ENCODE results near the gene TAF4B.

DNA sequence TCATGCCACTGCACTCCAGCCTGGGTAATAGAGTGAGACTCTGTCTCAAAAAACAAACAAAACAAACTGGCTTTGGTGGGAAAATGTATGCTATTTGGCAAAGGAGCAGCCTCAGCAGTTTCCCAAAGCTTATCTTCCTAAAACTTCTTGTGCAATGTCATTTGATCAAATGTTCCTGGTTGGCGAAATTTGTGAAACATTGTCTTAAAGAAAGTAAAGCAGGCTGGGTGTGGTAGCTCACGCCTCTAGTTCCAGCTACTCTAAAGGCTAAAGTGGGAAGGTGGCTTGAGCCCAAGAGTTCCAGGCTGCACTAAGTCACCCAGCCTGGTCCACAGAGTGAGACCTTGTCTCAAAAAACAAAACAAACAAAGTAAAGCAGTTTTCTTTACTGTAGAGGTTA, 17.3 kb upstream of the TAF4B start:
- TF ChIP-seq, protein P1, sequence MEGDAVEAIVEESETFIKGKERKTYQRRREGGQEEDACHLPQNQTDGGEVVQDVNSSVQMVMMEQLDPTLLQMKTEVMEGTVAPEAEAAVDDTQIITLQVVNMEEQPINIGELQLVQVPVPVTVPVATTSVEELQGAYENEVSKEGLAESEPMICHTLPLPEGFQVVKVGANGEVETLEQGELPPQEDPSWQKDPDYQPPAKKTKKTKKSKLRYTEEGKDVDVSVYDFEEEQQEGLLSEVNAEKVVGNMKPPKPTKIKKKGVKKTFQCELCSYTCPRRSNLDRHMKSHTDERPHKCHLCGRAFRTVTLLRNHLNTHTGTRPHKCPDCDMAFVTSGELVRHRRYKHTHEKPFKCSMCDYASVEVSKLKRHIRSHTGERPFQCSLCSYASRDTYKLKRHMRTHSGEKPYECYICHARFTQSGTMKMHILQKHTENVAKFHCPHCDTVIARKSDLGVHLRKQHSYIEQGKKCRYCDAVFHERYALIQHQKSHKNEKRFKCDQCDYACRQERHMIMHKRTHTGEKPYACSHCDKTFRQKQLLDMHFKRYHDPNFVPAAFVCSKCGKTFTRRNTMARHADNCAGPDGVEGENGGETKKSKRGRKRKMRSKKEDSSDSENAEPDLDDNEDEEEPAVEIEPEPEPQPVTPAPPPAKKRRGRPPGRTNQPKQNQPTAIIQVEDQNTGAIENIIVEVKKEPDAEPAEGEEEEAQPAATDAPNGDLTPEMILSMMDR (conservative IDR thresholded peaks at IDR 0.05; ENCODE audit: low read depth, low read length) = no peak
- TF ChIP-seq EZH2phosphoT487 (IDR thresholded peaks at IDR 0.05; ENCODE audit: borderline replicate concordance, low read length) = no peak

Data from PC-3 (cell line).